KMS-11 (cell line): ENCODE results near the gene AMFR.
A peak's percentile ranks its signal among the peaks of the same experiment; 100 is the strongest.

Source experiments
- H2AFZ ChIP-seq: fragments of 200-600 bp; sonication (generic); 2 replicates; pipeline ENCODE4 v1.6.1; 2016; ENCODE audit warnings: antibody characterized with exemption, mixed run types, low read depth
- H3K27ac ChIP-seq: fragments of 200-600 bp; sonication (generic); 2 replicates; pipeline ENCODE4 v1.6.1; 2016; ENCODE audit warnings: mild to moderate bottlenecking, mixed run types
- H3K27me3 ChIP-seq: fragments of 200-600 bp; sonication (generic); 2 replicates; pipeline ENCODE4 v1.6.1; 2017; ENCODE audit warnings: mild to moderate bottlenecking, low read depth, mixed run types, moderate library complexity; ENCODE audit not compliant: insufficient read depth
- H3K36me3 ChIP-seq: fragments of 200-600 bp; sonication (generic); 2 replicates; pipeline ENCODE4 v1.6.1; 2017; ENCODE audit warnings: mild to moderate bottlenecking, mixed run types; ENCODE audit not compliant: insufficient read depth
- H3K4me1 ChIP-seq: fragments of 200-600 bp; sonication (generic); 2 replicates; pipeline ENCODE4 v1.6.1; 2016; ENCODE audit warnings: mild to moderate bottlenecking, low read depth, mixed run types; ENCODE audit not compliant: poor library complexity, severe bottlenecking
- H3K4me2 ChIP-seq: fragments of 200-600 bp; sonication (generic); 2 replicates; pipeline ENCODE4 v1.7.0; 2016; ENCODE audit warnings: mild to moderate bottlenecking, mixed run types
- H3K4me3 ChIP-seq: fragments of 200-600 bp; sonication (generic); IDR thresholded peaks from 2 replicates; pipeline ENCODE4 v1.6.1; 2017; ENCODE audit warnings: low read depth, low read length, mixed read lengths; ENCODE audit not compliant: insufficient read depth
- H3K79me2 ChIP-seq: fragments of 200-600 bp; sonication (generic); 2 replicates; pipeline ENCODE4 v1.6.1; 2016; ENCODE audit warnings: low read depth, mixed run types; ENCODE audit not compliant: insufficient read depth
- H3K9ac ChIP-seq: fragments of 200-600 bp; sonication (generic); 2 replicates; pipeline ENCODE4 v1.6.1; 2016; ENCODE audit warnings: mild to moderate bottlenecking, mixed run types
- H4K20me1 ChIP-seq: fragments of 200-600 bp; sonication (generic); 2 replicates; pipeline ENCODE4 v1.6.1; 2016; ENCODE audit warnings: mild to moderate bottlenecking, mixed run types; ENCODE audit not compliant: insufficient read depth
- TF ChIP-seq, protein P1 (sequence below): fragments of 200-600 bp; sonication (generic); conservative IDR thresholded peaks from 2 replicates; pipeline ENCODE4 v1.6.1; 2017; ENCODE audit warnings: low read depth, mild to moderate bottlenecking, antibody characterized with exemption, low read length, moderate library complexity, mixed read lengths

The AMFR gene

DNA sequence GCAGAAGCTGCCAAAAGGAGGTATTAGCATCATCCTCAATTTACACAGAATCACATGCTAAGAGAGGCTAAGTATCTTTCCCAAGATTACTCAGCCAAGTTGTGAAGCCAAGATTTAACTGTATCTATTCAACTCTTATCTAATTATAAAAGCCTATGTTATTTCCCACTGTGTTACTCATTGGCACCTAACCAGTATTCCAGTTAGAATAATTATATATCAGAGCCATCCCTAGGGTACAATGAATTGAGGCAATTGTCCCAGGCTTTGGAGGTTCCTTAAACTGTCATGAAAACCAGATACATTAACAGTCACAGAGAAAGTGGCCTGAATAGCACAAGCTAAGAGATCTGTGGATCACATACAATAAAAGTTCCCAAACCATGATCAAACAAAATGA lies 10.9 kb upstream of the AMFR start:
- Histone ChIP-seq H3K79me2 (no peaks in the 10 kb centered on the region; the same call in 1 of the 2 replicates), H3K9ac (no peak overlapping the region), H3K4me2 (no peak overlapping the region), H3K4me1 (no peaks in the 10 kb centered on the region), H3K27ac (no peak overlapping the region), H2AFZ (no peak overlapping the region), H4K20me1 (no peaks in the 10 kb centered on the region), H3K4me3 (no peak overlapping the region), H3K27me3 (no peaks in the 10 kb centered on the region), H3K36me3 (peaks cover 4% of the 10 kb centered on the region; the same call in 1 of the 2 replicates)
- TF ChIP-seq, protein P1, sequence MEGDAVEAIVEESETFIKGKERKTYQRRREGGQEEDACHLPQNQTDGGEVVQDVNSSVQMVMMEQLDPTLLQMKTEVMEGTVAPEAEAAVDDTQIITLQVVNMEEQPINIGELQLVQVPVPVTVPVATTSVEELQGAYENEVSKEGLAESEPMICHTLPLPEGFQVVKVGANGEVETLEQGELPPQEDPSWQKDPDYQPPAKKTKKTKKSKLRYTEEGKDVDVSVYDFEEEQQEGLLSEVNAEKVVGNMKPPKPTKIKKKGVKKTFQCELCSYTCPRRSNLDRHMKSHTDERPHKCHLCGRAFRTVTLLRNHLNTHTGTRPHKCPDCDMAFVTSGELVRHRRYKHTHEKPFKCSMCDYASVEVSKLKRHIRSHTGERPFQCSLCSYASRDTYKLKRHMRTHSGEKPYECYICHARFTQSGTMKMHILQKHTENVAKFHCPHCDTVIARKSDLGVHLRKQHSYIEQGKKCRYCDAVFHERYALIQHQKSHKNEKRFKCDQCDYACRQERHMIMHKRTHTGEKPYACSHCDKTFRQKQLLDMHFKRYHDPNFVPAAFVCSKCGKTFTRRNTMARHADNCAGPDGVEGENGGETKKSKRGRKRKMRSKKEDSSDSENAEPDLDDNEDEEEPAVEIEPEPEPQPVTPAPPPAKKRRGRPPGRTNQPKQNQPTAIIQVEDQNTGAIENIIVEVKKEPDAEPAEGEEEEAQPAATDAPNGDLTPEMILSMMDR: no peak

DNA sequence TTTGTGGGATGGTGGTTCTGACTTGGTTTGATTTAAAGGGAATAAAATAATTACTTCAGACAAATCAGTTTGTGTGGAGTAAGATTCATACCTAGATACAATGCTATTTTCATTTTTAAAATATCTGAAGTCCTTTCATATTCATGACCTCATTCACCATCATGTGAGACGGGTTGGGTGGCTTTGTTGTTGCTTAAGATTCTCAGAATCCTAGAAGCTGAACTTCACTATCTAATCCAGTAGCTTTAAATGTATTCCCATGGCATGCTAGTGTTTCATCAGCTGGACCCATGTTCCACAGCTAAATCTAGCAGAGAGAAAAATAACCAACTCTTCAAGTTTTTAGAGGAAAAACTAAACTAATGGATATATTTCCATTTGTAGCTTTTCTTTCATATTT lies 2.7 kb upstream of the AMFR start:
- Histone ChIP-seq H3K4me1 (peaks cover 10% of the 10 kb centered on the region), H2AFZ (no peak overlapping the region), H4K20me1 (no peaks in the 10 kb centered on the region), H3K4me3 (no peak overlapping the region), H3K36me3 (no peaks in the 10 kb centered on the region), H3K27me3 (no peaks in the 10 kb centered on the region), H3K27ac (no peak overlapping the region), H3K9ac (no peak overlapping the region), H3K79me2 (no peaks in the 10 kb centered on the region; the same call in 1 of the 2 replicates), H3K4me2 (no peak overlapping the region)
- TF ChIP-seq, protein P1: no peak

DNA sequence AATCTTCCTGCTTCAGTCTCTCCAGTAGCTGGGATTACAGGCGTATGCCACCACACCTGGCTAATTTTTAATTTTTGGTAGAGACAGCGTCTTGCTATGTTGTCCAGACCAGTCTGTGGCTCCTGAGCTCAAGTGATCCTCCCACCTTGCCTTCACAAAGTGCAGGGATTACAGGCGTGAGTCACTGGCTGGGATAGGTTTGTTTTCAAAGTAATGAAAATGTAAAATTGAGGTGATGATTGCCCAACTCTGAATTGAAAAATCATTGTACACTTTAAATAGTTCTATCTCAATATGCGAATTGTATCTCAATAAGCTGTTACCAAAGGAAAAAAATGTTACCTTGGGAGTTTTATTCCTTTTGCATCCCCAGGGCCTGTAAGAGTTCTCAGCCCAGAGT lies 1.2 kb upstream of the AMFR start:
- H3K27me3 ChIP-seq: no peaks in the 10 kb centered on the region
- TF ChIP-seq, protein P1: no peak
- H3K4me3 ChIP-seq: no peak overlapping the region
- H3K79me2 ChIP-seq: peaks cover 7% of the 10 kb centered on the region; the same call in 1 of the 2 replicates
- H4K20me1 ChIP-seq: no peaks in the 10 kb centered on the region
- no peaks in the 10 kb centered on the region for H3K36me3 ChIP-seq
- H2AFZ ChIP-seq: no peak overlapping the region
- no peak overlapping the region for H3K27ac ChIP-seq
- H3K9ac ChIP-seq: no peak overlapping the region
- peaks cover 12% of the 10 kb centered on the region for H3K4me1 ChIP-seq
- no peak overlapping the region for H3K4me2 ChIP-seq

DNA sequence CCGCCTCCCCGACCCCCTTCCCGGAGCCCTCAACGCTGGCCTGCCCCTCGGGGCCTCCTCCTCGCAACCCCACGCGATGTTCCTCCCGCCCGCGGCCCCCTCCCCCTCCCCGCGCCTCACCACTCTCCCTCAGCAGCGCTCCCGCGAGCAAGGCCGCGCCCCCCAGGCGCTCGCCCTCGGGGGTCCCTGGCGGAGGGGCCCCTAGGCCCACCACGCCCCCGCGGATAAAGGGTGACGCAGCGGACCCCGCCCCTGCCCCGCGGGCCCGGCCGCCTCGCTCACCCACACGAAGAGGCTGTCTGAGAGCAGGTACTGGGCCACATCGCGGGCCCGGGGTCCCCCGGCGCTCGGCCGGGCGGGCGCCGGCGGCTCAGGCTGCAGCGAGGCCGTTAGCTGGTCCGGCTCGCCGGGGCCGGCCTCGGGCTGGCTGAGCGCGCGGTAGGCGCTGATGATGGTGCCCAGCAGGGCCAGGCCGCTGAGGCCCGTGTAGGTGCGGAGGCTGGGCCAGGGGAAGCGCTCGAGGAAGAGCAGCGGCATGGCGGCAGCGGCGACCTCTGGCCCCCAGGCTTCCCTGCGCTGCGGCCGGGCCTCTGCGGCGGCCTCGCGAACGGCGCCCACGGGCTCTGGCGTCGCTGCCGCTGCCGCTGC lies 430 bp downstream of the AMFR start:
- Histone ChIP-seq H3K27me3 (no peaks in the 10 kb centered on the region), H3K79me2 (peaks cover 22% of the 10 kb centered on the region; the same call in 1 of the 2 replicates), H4K20me1 (no peaks in the 10 kb centered on the region), H3K36me3 (no peaks in the 10 kb centered on the region), H3K9ac (peak overlapping the region; percentile 61), H3K27ac (no peak overlapping the region), H3K4me1 (peaks cover 26% of the 10 kb centered on the region), H3K4me2 (peak overlapping the region; percentile 25; the same call in 1 of the 2 replicates), H3K4me3 (no peak overlapping the region), H2AFZ (peak overlapping the region; percentile 67)
- TF ChIP-seq, protein P1: no peak
